ENCODE results near the gene LHFPL6.

The LHFPL6 gene

DNA sequence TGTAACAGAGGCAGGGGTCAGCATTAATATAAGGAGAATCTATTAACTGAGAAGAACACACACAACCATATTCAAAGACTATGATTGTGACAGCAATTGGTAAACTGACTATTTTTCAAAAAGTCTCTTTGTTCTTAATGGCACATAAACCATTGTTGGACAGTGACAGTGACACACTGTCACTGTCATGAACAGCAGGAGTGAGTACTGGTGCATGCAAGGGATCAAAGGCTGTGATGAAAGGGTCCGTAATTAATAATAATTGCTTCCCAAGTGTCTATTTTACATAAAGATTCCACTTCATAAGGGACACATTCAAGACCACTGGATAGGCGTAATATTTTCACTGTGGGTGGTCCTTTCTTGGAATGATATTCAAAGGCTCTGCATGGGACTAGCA, 50.7 kb downstream of the LHFPL6 start:
- DNase-seq = no peak

DNA sequence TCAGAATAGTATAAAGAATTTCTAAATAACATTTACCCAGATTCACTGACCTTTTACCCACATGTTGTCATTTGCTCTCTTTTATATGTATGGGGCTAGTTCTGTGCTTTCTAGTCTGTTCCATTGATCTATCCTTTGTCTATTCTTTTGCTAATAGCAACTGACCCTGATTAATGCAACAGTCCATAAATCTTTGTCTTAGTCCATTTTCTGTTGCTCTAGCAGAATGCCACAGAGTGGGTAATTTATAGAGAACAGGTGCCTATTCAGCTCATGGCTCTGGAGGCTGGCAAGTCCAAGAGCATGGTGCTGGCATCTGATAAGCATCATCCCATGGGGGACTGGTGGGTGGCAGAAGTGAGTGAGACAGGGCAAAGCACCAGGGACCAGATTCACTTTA, 52.1 kb downstream of the LHFPL6 start:
- DNase-seq = no peak

DNA sequence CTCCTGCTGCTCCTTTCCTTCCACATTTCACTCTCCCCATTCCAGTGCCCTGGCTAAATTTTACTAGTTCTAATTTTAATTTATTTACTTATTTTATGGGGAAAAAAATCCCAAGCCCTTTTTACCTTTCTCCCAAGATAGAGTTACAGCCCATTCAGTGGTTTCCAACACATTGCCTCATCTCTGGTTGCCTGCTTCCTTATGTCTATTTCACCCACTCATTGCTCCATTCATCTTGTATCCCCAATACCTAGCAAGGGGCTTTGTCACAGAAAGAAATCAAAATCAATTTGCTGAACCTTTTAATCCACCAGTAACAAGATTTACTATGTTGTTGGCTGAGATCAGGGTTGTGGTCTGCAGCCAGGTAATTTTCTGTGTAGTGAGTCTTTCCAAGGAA, 55.9 kb downstream of the LHFPL6 start:
- no peak for DNase-seq

DNA sequence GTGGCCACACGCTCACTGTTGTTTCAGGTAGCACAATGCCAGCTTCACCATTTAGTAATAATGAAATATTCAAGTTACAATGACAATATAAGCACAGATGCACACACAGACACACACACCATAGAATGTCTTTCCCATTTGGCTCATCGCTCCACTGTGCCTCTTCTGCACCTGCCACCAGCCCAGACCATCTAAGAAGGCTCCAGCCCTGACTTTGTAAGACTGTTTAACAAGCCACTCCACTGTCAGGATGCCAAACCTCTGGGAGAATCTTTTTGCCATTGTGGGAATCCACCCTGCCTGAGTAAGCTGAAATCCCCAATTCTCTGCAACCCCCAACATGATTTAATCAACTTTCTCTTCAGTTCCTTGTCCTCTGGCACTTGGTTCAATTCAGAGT, 60.6 kb downstream of the LHFPL6 start:
- DNase-seq = no peak

DNA sequence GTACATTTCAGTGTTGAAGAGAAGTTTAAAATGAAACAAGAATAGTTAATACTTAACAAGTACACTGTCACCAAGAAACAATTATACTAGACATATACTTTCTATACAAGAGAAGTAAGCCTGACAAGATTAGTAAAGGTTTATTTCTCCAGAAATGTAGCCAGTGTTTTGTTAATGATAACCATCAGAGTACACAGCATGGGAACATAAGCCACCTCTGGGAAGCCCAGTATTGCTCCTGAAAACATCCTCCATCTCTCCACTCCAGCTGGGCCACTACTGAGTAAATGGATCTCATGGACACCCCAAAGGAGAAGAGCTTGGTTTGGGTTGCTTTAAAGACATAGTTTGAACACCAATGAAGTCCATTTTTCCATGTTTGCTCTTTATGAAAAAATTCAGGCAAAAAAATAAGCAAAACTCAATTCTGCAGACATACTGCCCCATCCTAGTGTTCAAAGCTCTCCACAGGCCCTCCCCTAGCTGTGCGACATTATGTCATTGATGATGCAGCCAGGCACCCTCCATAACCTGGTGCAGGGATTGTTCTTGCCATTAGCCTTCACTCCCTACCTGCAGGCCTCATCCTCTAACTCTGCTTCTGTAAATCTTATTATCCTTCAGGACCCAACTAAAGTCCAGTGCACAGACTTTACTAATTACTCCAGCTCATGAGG, 61.9 kb downstream of the LHFPL6 start:
- no peak for DNase-seq

DNA sequence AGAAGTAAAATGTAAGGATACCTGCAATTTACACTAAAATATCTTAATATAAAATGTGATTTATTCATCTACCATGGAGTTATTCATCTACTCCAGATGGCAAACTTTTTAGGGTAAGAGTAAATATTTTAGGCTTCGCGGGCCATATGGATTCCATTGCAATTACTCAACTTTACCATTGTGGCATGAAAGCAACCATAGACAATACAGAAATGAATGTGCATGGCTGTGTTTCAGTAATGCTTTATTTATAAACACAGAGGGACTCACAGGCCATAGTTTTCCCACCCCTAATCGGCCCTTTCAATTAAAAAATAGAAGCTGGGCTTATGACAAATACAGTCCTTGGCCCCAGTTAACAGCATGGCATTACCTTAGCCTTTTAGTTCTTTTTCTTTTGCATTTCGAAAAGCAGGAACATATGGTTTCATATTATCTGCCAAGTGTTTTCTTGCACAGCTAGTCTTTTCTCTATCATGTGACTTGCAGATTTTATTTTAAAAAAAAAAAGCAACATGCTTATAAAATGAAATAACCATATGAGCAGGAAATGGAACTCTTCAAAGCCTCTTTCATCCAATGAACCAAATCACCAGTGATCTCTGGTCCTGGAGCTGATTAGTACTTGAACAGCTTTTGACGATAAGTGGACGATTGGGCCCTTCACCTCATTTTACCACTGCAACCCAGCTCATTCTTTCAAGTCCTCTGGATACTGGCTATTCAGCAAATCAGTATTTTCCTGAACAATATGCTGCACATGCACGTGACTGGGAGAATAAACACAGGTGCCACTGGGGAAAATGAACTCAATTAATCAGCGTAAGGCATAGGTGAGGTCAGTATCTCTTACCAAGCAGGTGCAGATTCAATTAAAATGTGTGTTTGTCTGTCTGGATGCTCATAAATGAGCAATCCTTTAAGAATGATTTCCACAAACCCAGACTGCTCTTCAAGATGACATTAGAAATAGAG, 63.9 kb downstream of the LHFPL6 start:
- no peak for DNase-seq

DNA sequence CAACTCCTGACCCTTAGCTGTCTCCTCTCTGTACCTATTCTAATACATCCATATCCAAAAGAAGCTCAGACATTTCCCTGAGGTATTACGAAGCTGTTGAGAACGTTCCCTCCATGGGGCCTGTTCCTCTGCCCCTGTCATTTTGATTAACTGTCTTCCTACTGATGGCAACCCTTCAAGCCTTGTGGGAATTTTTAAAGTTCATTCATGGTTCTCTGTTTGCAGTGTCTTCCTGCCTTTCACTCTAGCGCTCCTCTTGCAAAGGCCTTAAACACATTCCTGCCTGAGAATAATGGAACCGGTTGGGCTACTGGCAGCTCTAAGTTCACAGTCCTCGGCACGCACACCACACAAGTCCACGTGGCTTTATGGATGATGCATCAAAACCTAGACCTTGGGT, 66.1 kb downstream of the LHFPL6 start:
- no peak for DNase-seq

DNA sequence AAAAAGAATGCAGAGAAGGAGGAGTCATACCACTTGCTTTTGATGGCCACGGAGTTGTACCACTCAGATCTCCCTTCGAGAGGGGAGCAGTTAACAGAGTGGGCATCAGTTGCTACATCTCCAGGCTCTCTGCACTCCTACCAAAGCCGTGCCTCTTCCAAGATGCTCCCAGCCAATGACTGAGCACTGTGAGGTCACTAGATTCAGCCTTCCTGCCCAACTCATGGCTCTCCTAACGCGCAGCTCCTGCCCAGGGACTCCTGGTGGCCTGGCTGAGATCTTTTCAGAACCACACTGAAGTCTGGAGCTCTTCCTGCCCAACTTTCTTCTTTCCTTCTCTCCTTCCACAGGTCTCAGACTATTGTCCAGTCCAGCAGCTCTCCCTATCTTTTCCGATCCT, 66.7 kb downstream of the LHFPL6 start:
- no peak for DNase-seq

DNA sequence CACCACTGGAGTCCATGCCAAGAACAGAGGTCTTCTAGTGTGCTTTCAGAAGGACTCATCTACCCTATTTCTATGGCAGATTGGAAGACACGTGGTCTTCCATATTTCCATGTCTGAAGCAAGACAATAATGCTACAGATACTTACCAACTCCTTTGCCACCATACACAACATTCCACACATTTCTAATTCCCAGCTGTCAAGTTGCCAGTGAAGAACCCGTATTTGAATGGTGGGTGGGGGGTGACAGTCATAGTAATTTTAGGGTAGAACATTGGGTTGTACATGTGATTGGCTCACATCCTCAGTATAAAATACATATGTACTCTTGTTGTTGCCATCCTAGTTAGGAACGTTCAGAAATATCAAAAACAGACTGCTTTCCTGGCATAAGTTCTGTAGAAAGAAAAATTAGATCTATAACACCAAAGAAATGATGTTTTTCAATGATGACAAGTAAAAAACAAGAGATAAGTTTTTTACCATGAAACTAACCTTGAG, 69.3 kb downstream of the LHFPL6 start:
- DNase-seq = no peak

DNA sequence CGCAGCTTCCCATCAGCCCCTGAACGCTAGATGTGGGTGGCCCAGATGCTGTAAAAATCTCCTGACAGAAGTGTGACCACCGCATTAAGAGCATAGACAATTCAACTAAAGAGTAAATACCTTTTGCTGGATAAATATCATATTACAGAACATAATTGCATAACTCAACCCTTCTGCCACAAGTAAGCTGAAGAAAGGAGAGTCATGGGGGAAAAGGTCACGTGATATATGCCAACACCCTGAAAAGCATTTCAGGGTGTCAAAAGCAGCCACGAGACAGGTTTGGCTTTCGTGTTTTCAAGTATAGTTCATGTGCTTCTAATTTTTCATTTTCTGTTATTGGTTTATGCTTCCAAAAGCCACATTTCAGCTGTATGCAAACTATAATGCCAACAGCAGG, 71.3 kb downstream of the LHFPL6 start:
- no peak for DNase-seq

DNA sequence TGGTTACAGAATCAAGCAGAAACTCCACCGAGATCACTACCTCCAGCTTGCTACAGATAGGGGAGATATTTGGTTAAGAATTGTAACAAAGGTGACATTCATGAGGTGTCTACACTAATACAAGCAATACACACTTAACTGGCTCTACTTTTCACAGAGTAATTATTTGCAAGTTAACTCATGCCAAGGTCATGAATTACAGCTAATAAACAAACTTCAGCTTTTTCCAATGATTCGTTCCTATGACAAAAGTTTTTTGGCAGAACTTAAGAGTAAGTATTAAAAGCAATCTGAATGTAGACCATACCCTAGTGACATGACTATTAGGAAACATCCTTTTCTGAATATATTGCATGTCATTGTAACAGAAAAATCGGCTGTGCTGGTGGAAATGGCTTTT, 72.1 kb downstream of the LHFPL6 start:
- no peak for DNase-seq

DNA sequence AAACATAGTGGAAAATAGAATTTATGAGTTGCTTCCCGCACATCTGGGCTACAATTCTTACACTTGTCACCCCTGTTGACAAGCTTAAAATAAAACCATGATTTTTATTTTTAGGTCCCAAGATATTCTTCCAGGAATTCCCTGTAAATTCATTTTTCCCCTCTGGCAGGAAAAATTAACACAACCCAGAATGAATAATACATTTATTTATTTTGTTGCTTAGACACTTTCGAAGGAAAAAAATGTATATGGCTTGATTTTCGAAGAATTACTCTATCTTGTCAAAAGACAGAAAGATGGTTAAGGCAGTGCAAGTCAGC, 74.4 kb downstream of the LHFPL6 start:
- DNase-seq = no peak

DNA sequence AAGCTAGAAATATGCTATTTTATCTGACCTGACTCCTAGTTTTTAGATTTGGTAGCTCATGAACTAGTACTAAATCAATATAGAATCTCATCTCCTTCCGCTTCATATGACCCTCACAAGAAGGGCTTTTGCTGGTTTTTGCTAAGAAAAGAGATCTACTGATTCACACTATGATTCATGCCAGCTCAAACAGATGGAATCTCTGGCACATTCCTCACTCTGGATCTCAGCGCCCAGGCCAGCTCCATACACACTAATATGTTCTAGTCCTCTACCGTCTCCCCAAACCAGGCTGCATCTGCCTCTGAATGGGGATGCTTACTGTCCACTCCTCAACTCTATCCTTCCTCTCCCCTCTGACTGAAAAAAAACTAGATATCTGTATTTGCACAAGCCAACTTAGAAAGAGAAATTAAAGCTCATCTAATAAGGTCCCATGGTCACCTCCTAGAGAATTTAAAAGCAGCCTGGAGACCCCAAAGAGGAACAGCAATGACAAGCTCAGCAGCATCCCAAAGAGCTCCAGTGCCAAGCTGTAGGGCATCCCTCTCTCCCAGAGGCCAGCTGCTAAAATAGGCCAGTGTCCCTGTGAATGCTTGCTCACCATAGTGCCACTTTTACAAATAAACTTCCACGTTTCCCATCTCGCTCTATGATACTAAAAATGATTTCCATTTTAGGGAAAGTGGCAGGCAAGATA, 74.9 kb downstream of the LHFPL6 start:
- DNase-seq = no peak

DNA sequence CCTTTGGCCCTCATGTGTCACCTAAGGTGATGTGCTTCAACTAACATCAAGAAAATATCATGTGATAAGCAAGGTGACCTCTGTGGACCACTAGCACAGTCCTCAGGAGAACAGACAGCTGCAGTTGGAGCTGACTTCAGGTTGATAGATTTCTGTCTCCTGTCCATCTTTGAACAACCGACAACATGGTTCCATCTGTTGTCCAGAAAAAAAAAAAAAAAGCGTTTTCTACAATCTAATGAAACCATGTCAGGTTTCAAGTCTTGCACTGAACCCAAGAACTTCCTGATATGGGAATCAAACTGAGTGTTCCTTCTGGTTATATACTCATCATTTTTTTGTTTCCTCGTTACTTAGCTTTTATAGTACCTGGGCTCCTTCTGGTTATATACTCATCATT, 75.7 kb downstream of the LHFPL6 start:
- no peak for DNase-seq

DNA sequence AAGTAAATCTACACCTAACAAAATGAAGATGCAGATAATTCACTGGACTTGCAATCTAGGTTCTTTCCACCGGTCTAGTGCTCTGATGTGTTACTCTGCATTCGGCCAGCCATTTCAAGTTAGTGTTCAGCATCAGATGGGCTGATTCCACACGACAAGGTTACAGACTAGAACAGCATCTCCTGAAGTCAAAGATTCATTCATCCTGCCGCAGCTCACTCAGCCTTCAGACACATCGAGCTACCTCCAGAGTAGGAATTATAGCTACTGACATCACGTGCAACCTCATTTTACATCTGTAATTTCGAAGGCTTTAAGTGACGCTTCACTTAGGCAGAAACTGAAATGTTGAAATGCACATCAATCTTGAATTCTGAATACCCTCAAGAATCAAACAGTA, 76.5 kb downstream of the LHFPL6 start:
- DNase-seq = no peak

DNA sequence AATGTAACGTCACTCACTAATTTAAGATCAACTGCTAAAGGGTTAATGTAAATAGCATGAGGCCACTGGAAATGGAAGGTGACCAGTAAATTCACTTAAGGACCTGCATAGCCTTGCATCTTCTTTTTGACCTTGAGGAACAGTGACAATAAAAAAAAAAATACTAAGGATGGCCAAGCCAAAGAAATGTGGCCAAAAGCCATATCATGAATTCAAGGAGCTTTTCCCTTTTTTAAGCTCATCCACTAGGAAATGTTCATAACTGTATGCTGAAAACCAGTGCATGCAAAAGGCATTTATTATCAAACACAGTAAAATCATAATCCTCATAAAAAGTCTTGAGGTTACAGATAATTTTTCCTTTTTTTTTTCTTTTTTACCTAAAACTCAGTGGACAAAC, 77.5 kb downstream of the LHFPL6 start:
- DNase-seq = no peak

DNA sequence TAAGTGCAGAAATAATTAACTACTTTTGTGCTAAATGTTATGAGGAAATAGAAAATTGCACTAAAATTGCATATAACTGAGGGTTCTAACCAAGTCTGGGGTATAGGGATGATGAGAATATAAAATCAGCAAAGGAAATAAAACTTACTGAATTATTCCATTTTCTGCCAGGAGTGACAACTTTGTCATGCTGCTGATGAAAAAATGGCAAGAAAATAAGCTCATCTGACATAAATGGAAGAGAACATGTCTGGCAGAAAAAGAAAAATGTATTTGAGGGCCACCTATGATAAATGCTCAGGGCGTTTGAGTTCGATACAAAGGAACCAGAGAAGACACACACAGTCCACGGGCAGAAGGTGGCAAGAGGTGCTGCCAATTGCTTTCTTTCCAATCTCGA, 78.2 kb downstream of the LHFPL6 start:
- no peak for DNase-seq

DNA sequence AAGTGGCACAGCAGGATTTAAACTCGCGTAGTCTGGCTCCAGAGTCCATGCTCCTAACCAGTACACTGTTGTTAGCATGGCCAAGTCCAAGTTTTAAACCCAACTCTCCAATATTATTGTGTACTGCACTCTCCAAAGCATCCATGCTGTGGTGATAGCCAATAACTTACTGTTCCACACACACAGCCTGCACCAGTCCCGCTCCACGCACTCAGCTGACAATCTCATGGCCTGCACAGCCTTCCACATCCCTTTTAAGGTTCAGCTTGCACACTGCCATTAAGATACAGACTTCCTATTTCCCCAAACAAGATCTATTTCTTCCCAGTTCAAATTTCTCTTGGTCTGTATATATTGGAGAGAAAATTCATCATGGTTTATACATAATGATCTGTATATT, 80.7 kb downstream of the LHFPL6 start:
- no peak for DNase-seq

DNA sequence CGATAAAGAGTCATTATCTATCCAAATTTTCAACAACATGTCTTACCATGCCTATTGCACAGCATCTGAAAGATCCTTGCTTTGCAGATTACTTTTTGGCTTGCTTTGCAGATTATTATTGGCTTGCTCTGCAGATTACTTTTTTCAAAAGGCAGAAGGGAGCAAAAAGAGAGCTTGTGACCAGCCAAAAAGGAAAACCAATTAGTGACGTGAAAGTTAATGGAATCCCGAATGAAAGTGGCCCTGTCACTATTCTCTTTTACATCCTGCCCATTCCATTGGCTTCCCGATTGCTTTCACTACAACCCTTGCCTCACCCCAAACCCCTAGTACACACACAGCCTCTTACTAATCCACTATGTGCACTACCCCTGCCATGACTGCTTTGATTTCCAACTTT, 81.3 kb downstream of the LHFPL6 start:
- DNase-seq = no peak

DNA sequence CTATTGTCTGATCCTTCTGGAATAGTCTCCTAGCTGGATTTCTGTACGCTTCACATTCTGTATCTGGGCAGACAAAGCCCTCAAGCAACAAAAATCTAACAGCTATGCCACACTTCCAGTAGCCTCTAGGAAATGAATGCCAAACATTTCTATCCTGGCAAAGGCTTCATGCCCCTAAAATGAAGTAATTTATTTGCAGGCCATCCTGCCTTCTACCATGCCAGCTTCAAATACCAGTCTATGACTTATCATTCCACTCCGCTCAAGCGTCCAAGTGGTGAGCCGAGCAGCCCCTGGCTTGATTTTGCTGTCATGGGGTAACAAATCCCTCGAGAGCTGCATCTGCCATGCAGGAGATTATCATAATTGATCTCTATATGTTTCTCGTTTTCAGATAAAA, 86.9 kb downstream of the LHFPL6 start:
- no peak for DNase-seq

DNA sequence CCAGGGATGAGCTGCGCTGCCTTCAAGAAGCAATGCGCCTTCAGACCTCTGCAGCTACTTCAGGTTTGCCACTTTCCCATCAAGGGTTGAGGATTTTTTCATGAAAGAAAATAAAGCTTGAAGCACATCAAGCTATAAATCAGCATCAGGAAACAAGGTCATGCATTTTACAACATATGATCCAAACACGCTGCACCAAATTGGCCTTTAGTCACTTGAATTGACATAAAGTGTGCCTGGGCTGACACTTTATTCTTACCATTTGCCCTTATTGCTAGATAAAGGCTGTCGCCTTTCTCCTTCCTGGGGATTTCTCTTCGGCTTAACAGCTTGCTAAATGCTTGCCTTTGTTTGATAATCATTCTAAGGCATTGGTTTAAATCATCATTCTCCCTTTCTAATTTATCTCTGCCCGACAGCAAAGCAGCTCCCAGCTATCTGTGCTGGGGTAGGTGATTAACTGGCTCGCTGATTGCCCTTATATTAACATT, 87.7 kb downstream of the LHFPL6 start:
- no peak for DNase-seq

DNA sequence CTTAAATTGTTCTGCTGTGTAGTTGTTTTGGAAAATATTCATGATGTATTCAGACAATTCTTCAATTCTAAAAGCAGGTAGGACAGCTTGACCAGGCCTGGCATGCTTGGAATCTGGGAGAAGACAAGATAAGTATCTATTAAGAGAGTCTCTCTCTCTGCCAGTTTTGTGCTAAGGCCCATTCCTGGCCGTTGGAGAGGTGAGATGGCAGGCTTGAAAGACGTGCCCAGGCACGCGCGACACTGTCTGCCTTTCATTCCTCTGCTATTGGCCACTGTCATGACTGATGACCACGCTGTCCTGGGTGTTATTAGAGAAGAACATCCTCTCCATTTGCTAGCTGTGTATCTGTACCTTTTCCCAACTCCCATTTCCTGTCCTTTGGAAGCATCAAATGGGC, 90.3 kb downstream of the LHFPL6 start:
- no peak for DNase-seq

DNA sequence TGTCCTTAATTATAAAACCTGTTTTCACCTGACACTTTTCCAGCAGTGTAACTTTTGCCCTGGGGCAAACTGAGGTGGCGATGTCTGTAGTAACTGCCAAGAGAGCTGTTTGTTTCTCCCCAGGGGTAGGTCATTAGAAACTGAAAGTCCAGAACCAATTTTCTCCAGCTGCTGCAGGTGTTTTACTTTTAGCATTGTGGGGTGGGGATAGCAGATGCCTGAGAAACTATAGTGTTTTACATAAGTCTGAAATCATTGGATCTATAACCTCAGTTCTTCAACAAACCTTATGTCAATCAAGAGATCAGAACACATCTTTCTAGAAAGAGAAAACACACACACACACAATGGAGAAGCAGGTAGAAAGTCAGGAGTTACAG, 92.7 kb downstream of the LHFPL6 start:
- DNase-seq = no peak

Data from activated CD4-positive, CD25-positive, alpha-beta regulatory T cell treated with anti-CD3 and anti-CD28 coated beads, Interleukin-2, amount 50 U/mL, for 72 hours (primary cell).